ENCODE results near the gene TCN1.

- TF ChIP-seq POLR2AphosphoS5 (IDR thresholded peaks at IDR 0.05; ENCODE audit: low read depth, low read length) (no peak), EZH2 (IDR thresholded peaks at IDR 0.05; ENCODE audit: low read depth, low read length, severe bottlenecking) (no peak), CTCF (IDR thresholded peaks at IDR 0.05; ENCODE audit: control extremely low read depth in 1 of 3, insufficient read depth in 1 of 3, low read depth in 1 of 3, low read length in 3 of 3) (no peak), CHD1 (IDR thresholded peaks at IDR 0.05; ENCODE audit: low read depth, low read length) (no peak), GTF2F1 (IDR thresholded peaks at IDR 0.05; ENCODE audit: borderline replicate concordance, low read depth, low read length) (no peak)
These were observed 5.8 kb upstream of the TCN1 start for GRCh38 chr11:59872076-59872475.

All from H1 (cell line).